ENCODE measurements around the gene FAM151B. TPM values are rescaled to one million over a fixed set of nuclear protein-coding genes. Genes with fewer than 3 reads are reported as not detected.

The FAM151B gene
- total RNA-seq, 2 experiments from 2014 or later: not detected

GRCh38 chr5:80588858-80589540, 101.1 kb downstream of the FAM151B start:
- H3K27ac ChIP-seq (ENCODE audit: low read depth, low read length, poor library complexity, severe bottlenecking): no peak overlapping the region
- DNase-seq (ENCODE audit: low spot score): no peak
- no peaks in the 10 kb centered on the region for H3K79me2 ChIP-seq (ENCODE audit: insufficient read depth, low read depth, low read length)
- H3K36me3 ChIP-seq (ENCODE audit: insufficient read depth, low read length): no peaks in the 10 kb centered on the region
- H3K9me2 ChIP-seq (ENCODE audit: insufficient read depth, low read length): no peaks in the 10 kb centered on the region
- no peak overlapping the region for H3K4me3 ChIP-seq (ENCODE audit: low read depth, low read length, poor library complexity, severe bottlenecking)
- BruUV-seq (replicated peaks): no TSS peak
- H2AFZ ChIP-seq (ENCODE audit: low read length): no peak overlapping the region
- no peak overlapping the region for H3K4me2 ChIP-seq (ENCODE audit: low read length)
- no peaks in the 10 kb centered on the region for H3K9me3 ChIP-seq (ENCODE audit: low read length)
- ChIA-PET POLR2A (interaction anchor here (0.5 to 0.7 kb wide), 2 partner anchors 144 to 1196 kb away, joined by 3 to 6 read pairs; no protein-coding TSS in a partner anchor), CTCF (ENCODE audit: unreplicated experiment) (no interaction called here)
- no peak for TF ChIP-seq CTCF (conservative IDR thresholded peaks at IDR 0.05; ENCODE audit: low read length)
- no peak for TF ChIP-seq EZH2phosphoT487 (IDR thresholded peaks at IDR 0.05; ENCODE audit: borderline replicate concordance, low read depth, low read length)
- no peaks in the 10 kb centered on the region for H3K4me1 ChIP-seq (ENCODE audit: insufficient read depth, low read length, poor library complexity, severe bottlenecking)
- H4K20me1 ChIP-seq (ENCODE audit: insufficient read depth, low read length): no peaks in the 10 kb centered on the region
- intact Hi-C loops (cut with micrococcal nuclease; ENCODE audit: unreplicated experiment): no loop called here

GRCh38 chr5:80590766-80591165, 102.9 kb downstream of the FAM151B start:
- Histone ChIP-seq H3K27ac (ENCODE audit: low read depth, low read length, poor library complexity, severe bottlenecking) (no peak overlapping the region), H3K4me1 (ENCODE audit: insufficient read depth, low read length, poor library complexity, severe bottlenecking) (no peaks in the 10 kb centered on the region), H3K36me3 (ENCODE audit: insufficient read depth, low read length) (no peaks in the 10 kb centered on the region), H3K9me2 (ENCODE audit: insufficient read depth, low read length) (no peaks in the 10 kb centered on the region), H4K20me1 (ENCODE audit: insufficient read depth, low read length) (no peaks in the 10 kb centered on the region), H3K9me3 (ENCODE audit: low read length) (no peaks in the 10 kb centered on the region), H3K4me2 (ENCODE audit: low read length) (no peak overlapping the region), H3K79me2 (ENCODE audit: insufficient read depth, low read depth, low read length) (no peaks in the 10 kb centered on the region), H3K4me3 (ENCODE audit: low read depth, low read length, poor library complexity, severe bottlenecking) (no peak overlapping the region), H2AFZ (ENCODE audit: low read length) (no peak overlapping the region)
- TF ChIP-seq EZH2phosphoT487 (IDR thresholded peaks at IDR 0.05; ENCODE audit: borderline replicate concordance, low read depth, low read length) (no peak), CTCF (conservative IDR thresholded peaks at IDR 0.05; ENCODE audit: low read length) (no peak)
- POLR2A ChIA-PET: no interaction called here
- no peak for DNase-seq (ENCODE audit: low spot score)
- CTCF ChIA-PET (ENCODE audit: unreplicated experiment): no interaction called here
- no TSS peak for BruUV-seq (replicated peaks)
- intact Hi-C loops (cut with micrococcal nuclease; ENCODE audit: unreplicated experiment): no loop called here

DNA sequence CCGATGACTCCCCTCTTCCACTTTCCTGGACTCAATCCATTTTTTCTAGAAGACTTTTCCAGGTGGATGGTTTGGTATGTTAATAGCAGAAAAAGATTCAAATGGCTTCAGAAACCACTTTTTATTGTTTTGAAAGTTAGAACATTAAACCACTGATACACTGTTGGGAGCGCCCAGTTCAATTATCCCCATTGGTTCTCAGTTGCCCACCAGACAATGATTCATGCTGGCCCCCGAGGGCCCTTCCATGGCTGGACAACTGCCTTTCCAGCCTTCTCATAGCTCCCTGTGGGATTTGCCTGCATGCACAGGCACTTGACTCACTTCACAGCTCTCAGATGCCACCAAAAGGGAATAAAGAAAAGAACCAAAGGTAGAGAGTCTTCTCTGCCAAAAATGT, 103.5 kb downstream of the FAM151B start:
- H3K36me3 ChIP-seq (ENCODE audit: insufficient read depth, low read length): no peaks in the 10 kb centered on the region
- no TSS peak for BruUV-seq (replicated peaks)
- H3K27ac ChIP-seq (ENCODE audit: low read depth, low read length, poor library complexity, severe bottlenecking): no peak overlapping the region
- H4K20me1 ChIP-seq (ENCODE audit: insufficient read depth, low read length): no peaks in the 10 kb centered on the region
- no peak for TF ChIP-seq CTCF (conservative IDR thresholded peaks at IDR 0.05; ENCODE audit: low read length)
- H3K4me3 ChIP-seq (ENCODE audit: low read depth, low read length, poor library complexity, severe bottlenecking): no peak overlapping the region
- H3K9me2 ChIP-seq (ENCODE audit: insufficient read depth, low read length): no peaks in the 10 kb centered on the region
- DNase-seq (ENCODE audit: low spot score): no peak
- intact Hi-C loops (cut with micrococcal nuclease; ENCODE audit: unreplicated experiment): no loop called here
- H3K9me3 ChIP-seq (ENCODE audit: low read length): no peaks in the 10 kb centered on the region
- H3K4me2 ChIP-seq (ENCODE audit: low read length): no peak overlapping the region
- no peak overlapping the region for H2AFZ ChIP-seq (ENCODE audit: low read length)
- ChIA-PET CTCF (ENCODE audit: unreplicated experiment) (no interaction called here), POLR2A (no interaction called here)
- no peaks in the 10 kb centered on the region for H3K4me1 ChIP-seq (ENCODE audit: insufficient read depth, low read length, poor library complexity, severe bottlenecking)
- no peaks in the 10 kb centered on the region for H3K79me2 ChIP-seq (ENCODE audit: insufficient read depth, low read depth, low read length)

Data from OCI-LY7 (cell line).